Activated CD8-positive, alpha-beta T cell treated with anti-CD3 and anti-CD28 coated beads for 36 hours (primary cell): ENCODE results near the gene DIAPH3. TPM values are rescaled to one million over a fixed set of nuclear protein-coding genes. Genes with fewer than 3 reads are reported as not detected.

Experiments used
- ATAC-seq: fragments of 200-7000 bp; cut with Tn5 transposase; one replicate; pipeline ENCODE4 v1.10.0; 2021; ENCODE audit warnings: mild to moderate bottlenecking, moderate library complexity
- CTCF ChIA-PET: fragments of 350-600 bp; sonication (Branson Sonifier 250); formaldehyde crosslinking; loops from one replicate; lab custom pipeline; 2021; ENCODE audit warnings: antibody characterized with exemption; lab: Charles Lee
- POLR2A ChIA-PET: fragments of 350-600 bp; sonication (Branson Sonifier 250); formaldehyde crosslinking; loops from one replicate; lab custom pipeline; 2021; ENCODE audit warnings: antibody characterized with exemption; lab: Charles Lee
- DNase-seq: peaks from one replicate; pipeline ENCODE4 v3.0.0-alpha.2; 2020
- H3K27ac Mint-ChIP-seq: one replicate; pipeline ENCODE4 v1.8.0; 2021; ENCODE audit warnings: mild to moderate bottlenecking, mixed read lengths
- H3K27me3 Mint-ChIP-seq: one replicate; pipeline ENCODE4 v1.8.0; 2021; ENCODE audit warnings: mixed read lengths
- H3K36me3 Mint-ChIP-seq: one replicate; pipeline ENCODE4 v1.8.0; 2021; ENCODE audit warnings: low read depth, mixed read lengths
- H3K4me1 Mint-ChIP-seq: one replicate; pipeline ENCODE4 v1.8.0; 2021; ENCODE audit warnings: low read depth, mixed read lengths
- H3K4me3 Mint-ChIP-seq: one replicate; pipeline ENCODE4 v1.8.0; 2021; ENCODE audit warnings: mild to moderate bottlenecking, moderate library complexity, mixed read lengths
- H3K9me3 Mint-ChIP-seq: one replicate; pipeline ENCODE4 v1.8.0; 2021; ENCODE audit warnings: mixed read lengths
- intact Hi-C: fragments of 100-400 bp; cut with micrococcal nuclease; formaldehyde crosslinking; loops from one replicate; pipeline ENCODE4 v1.10.0; 2022
- total RNA-seq, 2 experiments: library from RNA; stranded (reverse); gene quantifications; one replicate each; pipeline ENCODE4 v1.2.3, GENCODE V29; 2021
- TF ChIP-seq, protein P1 (sequence below): fragments of 200-600 bp; IDR thresholded peaks from one replicate; pipeline ENCODE4 v1.8.0; 2022; ENCODE audit warnings: antibody characterized with exemption, mild to moderate bottlenecking

The DIAPH3 gene
- total RNA-seq, 2 experiments from 2014 or later: 23.0 to 25.4 TPM

GRCh38 chr13:60080850-60081249, 82.9 kb downstream of the DIAPH3 start:
- TF ChIP-seq, protein P1, sequence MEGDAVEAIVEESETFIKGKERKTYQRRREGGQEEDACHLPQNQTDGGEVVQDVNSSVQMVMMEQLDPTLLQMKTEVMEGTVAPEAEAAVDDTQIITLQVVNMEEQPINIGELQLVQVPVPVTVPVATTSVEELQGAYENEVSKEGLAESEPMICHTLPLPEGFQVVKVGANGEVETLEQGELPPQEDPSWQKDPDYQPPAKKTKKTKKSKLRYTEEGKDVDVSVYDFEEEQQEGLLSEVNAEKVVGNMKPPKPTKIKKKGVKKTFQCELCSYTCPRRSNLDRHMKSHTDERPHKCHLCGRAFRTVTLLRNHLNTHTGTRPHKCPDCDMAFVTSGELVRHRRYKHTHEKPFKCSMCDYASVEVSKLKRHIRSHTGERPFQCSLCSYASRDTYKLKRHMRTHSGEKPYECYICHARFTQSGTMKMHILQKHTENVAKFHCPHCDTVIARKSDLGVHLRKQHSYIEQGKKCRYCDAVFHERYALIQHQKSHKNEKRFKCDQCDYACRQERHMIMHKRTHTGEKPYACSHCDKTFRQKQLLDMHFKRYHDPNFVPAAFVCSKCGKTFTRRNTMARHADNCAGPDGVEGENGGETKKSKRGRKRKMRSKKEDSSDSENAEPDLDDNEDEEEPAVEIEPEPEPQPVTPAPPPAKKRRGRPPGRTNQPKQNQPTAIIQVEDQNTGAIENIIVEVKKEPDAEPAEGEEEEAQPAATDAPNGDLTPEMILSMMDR: no peak
- Mint-ChIP-seq H3K27me3 (no peaks in the 10 kb centered on the region), H3K4me3 (no peak overlapping the region), H3K9me3 (no peaks in the 10 kb centered on the region), H3K4me1 (no peaks in the 10 kb centered on the region), H3K27ac (no peak overlapping the region), H3K36me3 (no peaks in the 10 kb centered on the region)
- no peak for DNase-seq
- ChIA-PET CTCF (no interaction called here), POLR2A (no interaction called here)
- intact Hi-C loops: no loop called here
- no peak for ATAC-seq

- Mint-ChIP-seq H3K27ac (no peak overlapping the region), H3K4me1 (no peaks in the 10 kb centered on the region), H3K36me3 (no peaks in the 10 kb centered on the region), H3K9me3 (no peaks in the 10 kb centered on the region), H3K27me3 (no peaks in the 10 kb centered on the region), H3K4me3 (no peak overlapping the region)
- POLR2A ChIA-PET: no interaction called here
- TF ChIP-seq, protein P1: no peak
- CTCF ChIA-PET: no interaction called here
- DNase-seq (no peak), ATAC-seq (no peak)
- intact Hi-C loops: no loop called here
These were observed 85.5 kb downstream of the DIAPH3 start for GRCh38 chr13:60078226-60078625.

DNA sequence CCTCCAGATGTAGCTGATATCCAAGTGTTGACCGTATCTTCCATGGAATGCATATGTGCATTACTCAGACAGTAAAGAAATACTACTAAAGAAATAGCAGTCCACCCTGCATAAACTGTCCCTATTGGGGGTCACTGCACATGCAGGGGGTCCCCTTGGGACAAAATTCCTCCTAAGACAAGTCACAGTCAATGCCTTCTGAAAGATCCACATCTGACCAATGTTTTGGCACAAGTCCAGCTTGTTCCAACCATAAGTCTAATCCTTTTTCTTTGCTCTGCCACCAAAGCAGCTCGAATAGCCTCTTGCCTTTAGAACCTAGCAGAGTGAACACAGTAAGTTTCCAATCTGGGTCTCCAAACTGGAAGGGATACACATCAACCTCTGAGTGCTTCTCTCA, 87.9 kb downstream of the DIAPH3 start:
- Mint-ChIP-seq H3K9me3 (no peaks in the 10 kb centered on the region), H3K27me3 (no peaks in the 10 kb centered on the region), H3K27ac (no peak overlapping the region), H3K4me3 (no peak overlapping the region), H3K36me3 (no peaks in the 10 kb centered on the region), H3K4me1 (no peaks in the 10 kb centered on the region)
- ChIA-PET POLR2A (no interaction called here), CTCF (no interaction called here)
- TF ChIP-seq, protein P1: no peak
- intact Hi-C loops: no loop called here
- DNase-seq (no peak), ATAC-seq (no peak)

DNA sequence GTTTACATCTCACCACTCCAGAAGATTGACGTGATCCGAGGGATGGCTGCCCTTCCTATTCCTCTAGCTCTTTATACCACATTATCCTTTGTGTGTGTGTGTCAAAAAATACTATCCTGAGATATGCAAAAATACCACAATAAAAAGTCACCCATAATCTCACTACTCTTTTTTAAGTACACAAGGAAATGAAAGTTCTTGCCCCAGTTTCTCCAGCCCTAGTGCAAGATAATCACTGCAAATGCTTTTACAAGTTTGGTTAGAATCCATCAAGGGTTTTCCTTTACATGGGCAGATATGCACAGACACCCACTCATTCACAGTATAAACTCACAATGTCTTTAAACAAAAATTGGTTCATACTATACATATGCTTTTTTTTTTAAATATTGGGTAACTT, 89.3 kb downstream of the DIAPH3 start:
- Mint-ChIP-seq H3K4me1 (no peaks in the 10 kb centered on the region), H3K4me3 (no peak overlapping the region), H3K27me3 (no peaks in the 10 kb centered on the region), H3K36me3 (no peaks in the 10 kb centered on the region), H3K27ac (no peak overlapping the region), H3K9me3 (peaks cover 2% of the 10 kb centered on the region)
- intact Hi-C loops: no loop called here
- POLR2A ChIA-PET: no interaction called here
- TF ChIP-seq, protein P1: no peak
- CTCF ChIA-PET: no interaction called here
- no peak for ATAC-seq
- DNase-seq: no peak

DNA sequence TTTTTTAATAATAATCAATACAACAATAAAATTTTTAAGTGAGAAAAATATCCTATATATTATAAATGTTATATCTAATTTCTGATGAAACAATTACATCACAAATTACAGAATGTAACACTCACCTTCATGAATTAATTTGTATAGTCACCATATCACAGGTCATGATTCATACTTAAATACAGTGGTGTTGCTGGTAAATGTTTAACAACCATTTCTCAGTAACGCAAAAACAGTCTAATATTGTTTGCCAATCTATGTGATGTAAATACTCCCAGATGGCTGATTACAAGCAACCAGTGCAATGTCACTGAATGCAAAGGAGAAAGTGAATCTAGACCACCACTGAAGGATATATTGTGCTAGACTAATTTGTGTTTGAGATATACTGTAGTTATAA, 97.5 kb downstream of the DIAPH3 start:
- TF ChIP-seq, protein P1: no peak
- intact Hi-C loops: no loop called here
- Mint-ChIP-seq H3K9me3 (peaks cover 2% of the 10 kb centered on the region), H3K4me1 (peaks cover 3% of the 10 kb centered on the region), H3K27ac (no peak overlapping the region), H3K36me3 (no peaks in the 10 kb centered on the region), H3K4me3 (no peak overlapping the region), H3K27me3 (no peaks in the 10 kb centered on the region)
- DNase-seq (no peak), ATAC-seq (no peak)
- CTCF ChIA-PET: no interaction called here
- POLR2A ChIA-PET: no interaction called here
